B cell (primary cell): ENCODE measurements around the gene DENND1C.

Source experiments
- EZH2 ChIP-seq: IDR thresholded peaks from 2 replicates; pipeline ENCODE4 v1.6.1; 2012; ENCODE audit warnings: borderline replicate concordance, low read depth, mild to moderate bottlenecking, moderate library complexity, low read length; ENCODE audit not compliant: insufficient read depth, poor library complexity, severe bottlenecking
- TF ChIP-seq, protein P1 (sequence below): fragments of 200-600 bp; IDR thresholded peaks from one replicate; pipeline ENCODE4 v1.8.0; 2022; ENCODE audit warnings: antibody characterized with exemption, mild to moderate bottlenecking

DNA sequence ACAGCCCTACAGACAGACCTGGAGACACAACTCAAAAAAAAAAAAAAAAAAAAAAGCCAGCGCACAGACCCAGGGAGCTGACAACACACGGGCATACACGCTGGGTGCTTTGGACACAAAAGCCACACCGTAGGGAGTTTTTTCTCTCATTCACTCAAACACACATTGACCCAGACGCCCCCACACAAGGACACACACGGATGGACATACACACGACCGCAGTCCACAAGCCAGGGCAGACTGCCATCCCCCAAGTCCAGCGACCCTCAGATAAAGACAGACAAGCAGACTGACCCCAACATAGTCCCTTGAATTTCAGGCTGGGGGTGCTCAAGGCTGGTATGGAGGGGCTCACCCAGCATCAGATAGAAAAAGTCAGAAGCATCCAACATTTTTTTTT lies 32.5 kb upstream of the DENND1C start:
- TF ChIP-seq, protein P1, sequence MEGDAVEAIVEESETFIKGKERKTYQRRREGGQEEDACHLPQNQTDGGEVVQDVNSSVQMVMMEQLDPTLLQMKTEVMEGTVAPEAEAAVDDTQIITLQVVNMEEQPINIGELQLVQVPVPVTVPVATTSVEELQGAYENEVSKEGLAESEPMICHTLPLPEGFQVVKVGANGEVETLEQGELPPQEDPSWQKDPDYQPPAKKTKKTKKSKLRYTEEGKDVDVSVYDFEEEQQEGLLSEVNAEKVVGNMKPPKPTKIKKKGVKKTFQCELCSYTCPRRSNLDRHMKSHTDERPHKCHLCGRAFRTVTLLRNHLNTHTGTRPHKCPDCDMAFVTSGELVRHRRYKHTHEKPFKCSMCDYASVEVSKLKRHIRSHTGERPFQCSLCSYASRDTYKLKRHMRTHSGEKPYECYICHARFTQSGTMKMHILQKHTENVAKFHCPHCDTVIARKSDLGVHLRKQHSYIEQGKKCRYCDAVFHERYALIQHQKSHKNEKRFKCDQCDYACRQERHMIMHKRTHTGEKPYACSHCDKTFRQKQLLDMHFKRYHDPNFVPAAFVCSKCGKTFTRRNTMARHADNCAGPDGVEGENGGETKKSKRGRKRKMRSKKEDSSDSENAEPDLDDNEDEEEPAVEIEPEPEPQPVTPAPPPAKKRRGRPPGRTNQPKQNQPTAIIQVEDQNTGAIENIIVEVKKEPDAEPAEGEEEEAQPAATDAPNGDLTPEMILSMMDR, result no peak
- no peak for TF ChIP-seq EZH2
